Fibroblast of mammary gland (primary cell): ENCODE measurements around the gene TTC23.
A peak's percentile ranks its signal among the peaks of the same experiment; 100 is the strongest.

Experiments
- DNase-seq: peaks from one replicate; pipeline ENCODE4 v3.0.0-alpha.2; 2010; ENCODE audit warnings: low read depth
- H3K4me3 ChIP-seq: 2 replicates; pipeline ENCODE4 v1.5.1; 2011; ENCODE audit warnings: low read depth, mild to moderate bottlenecking, low read length, moderate library complexity; ENCODE audit not compliant: control insufficient read depth
- CTCF ChIP-seq: conservative IDR thresholded peaks from 2 replicates; pipeline ENCODE4 v1.5.1; 2011; ENCODE audit warnings: low read depth, low read length, inconsistent platforms; ENCODE audit not compliant: control insufficient read depth, insufficient read depth

Gene TTC23

GRCh38 chr15:99098991-99099390 lies 150.4 kb downstream of the TTC23 start:
- no peak for TF ChIP-seq CTCF
- H3K4me3 ChIP-seq = no peak overlapping the region
- DNase-seq = no peak

DNA sequence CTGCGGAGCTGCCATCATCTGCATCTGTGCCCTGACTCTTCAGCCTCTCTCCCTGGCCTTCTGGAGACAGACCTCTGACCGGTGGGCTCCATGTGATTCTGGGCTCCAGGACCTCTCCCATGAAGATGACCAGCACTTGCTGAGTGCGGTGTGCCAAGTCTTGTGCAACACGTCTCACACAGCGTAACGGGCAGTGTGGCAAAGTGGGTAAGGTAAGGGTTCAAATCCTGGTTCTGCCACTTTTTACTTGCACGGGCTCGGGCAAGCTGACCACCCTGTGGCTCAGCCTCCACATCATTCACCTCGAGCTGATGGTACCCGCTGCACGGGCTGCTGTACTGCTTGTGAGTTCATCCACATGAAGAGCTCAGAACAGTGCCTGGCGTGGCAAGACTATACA lies 151.0 kb downstream of the TTC23 start:
- no peak for DNase-seq
- TF ChIP-seq CTCF = no peak
- no peak overlapping the region for H3K4me3 ChIP-seq

- no peak for TF ChIP-seq CTCF
- DNase-seq = no peak
- H3K4me3 ChIP-seq = no peak overlapping the region
These were observed 151.7 kb downstream of the TTC23 start for GRCh38 chr15:99097441-99098410.

DNA sequence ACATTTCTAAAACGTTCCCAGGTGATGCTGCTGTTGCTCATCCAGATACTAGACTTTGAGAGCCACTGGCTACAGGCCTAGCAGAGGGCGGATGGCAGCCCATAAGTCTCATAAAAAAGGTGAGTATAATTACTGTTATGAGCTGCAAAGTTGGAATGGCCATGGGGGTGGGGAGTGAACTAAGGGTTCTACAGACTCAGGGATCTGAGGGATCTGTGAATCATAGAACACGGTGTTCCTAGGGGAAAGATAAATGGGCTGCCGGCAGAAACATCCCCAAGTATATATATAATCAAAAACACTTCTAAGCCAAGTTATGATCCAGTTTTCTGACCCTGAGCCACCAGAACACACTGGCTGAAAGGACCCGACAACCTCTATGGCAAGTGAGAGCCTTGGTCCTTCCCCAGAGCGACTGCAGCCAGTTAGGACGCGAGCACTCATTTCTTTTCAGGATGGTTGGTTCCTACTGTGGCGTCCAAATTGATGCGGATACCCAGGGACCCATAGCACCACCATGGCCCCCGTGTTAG lies 152.4 kb downstream of the TTC23 start:
- TF ChIP-seq CTCF = no peak
- no peak overlapping the region for H3K4me3 ChIP-seq

DNA sequence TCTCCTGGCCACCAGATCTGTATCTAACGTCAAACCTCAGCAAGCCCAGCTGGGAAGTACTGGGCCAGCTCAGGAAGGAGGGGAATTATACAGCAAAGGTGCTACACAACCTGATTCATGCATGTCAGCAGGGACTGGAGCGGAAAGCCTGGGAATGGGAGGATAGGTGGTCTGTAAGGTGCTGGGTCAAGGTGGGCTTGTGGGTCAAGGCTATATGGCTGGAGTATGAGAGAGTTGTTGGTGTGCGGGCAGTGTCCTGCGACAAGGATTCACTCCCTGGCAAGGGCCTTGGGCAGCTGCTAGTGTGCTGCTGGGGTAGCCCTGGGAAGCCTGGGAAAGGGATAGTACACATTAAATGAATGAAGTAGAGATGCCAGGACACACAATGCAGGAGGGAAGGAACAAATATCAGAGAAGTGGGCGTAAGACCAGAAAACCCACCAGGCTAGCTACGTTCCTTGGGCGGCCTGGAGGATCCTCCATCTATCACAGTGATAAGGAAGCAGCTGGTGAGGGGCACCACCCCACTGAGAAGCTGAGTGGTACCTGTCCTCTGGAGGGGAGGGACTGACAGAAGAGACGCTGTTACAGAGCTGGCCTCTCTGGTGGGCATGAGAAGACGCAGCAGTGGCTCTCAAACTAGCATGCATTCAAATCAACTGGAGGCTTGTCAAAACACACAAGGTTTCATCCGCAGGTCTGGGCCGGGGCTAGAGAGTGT lies 153.0 kb downstream of the TTC23 start:
- H3K4me3 ChIP-seq = no peak overlapping the region
- DNase-seq = no peak
- no peak for TF ChIP-seq CTCF

More for the DNA sequence above, 152.4 kb downstream of the TTC23 start:
- peak; percentile 72 for DNase-seq

- no peak for TF ChIP-seq CTCF
- no peak overlapping the region for H3K4me3 ChIP-seq
- DNase-seq = no peak
These were observed 153.8 kb downstream of the TTC23 start for GRCh38 chr15:99095626-99096025.
